CD1c-positive myeloid dendritic cell (primary cell): ENCODE results near the gene SLC48A1.

Source experiments
- DNase-seq: peaks from one replicate; pipeline ENCODE4 v3.0.0-alpha.2; 2016; ENCODE audit errors: extremely low spot score

The SLC48A1 gene

GRCh38 chr12:47757840-47758583 lies 15.0 kb upstream of the SLC48A1 start:
- peak; percentile 53 for DNase-seq

GRCh38 chr12:47758584-47758833 lies 14.5 kb upstream of the SLC48A1 start:
- no peak for DNase-seq

GRCh38 chr12:47758834-47759690 lies 14.0 kb upstream of the SLC48A1 start, which contains the start of gene RAPGEF3:
Gene RAPGEF3 (minus strand): TSS chr12:47758880. CDS start chr12:47758556, 324 bp downstream.
- DNase-seq = peak; percentile 88

- DNase-seq = no peak
These were observed 10.1 kb upstream of the SLC48A1 start for GRCh38 chr12:47762850-47763465.

- no peak for DNase-seq
These were observed 9.3 kb upstream of the SLC48A1 start for GRCh38 chr12:47763481-47764346.

GRCh38 chr12:47766502-47767215 lies 6.4 kb upstream of the SLC48A1 start:
- no peak for DNase-seq

GRCh38 chr12:47767216-47767724 lies 5.8 kb upstream of the SLC48A1 start:
- peak; percentile 63 for DNase-seq

GRCh38 chr12:47768323-47768811 lies 4.7 kb upstream of the SLC48A1 start:
- no peak for DNase-seq

- no peak for DNase-seq
These were observed 3.6 kb upstream of the SLC48A1 start for GRCh38 chr12:47769234-47770085.

- DNase-seq = peak; percentile 29
These were observed 2.8 kb upstream of the SLC48A1 start for GRCh38 chr12:47770086-47770726.

- DNase-seq = no peak
These were observed 1.7 kb upstream of the SLC48A1 start for GRCh38 chr12:47771304-47771703.

- DNase-seq = no peak
These were observed 861 bp upstream of the SLC48A1 start for GRCh38 chr12:47772094-47772660.

GRCh38 chr12:47772738-47773061 lies 338 bp upstream of the SLC48A1 start:
- DNase-seq = no peak

GRCh38 chr12:47773858-47774580 lies 981 bp downstream of the SLC48A1 start:
- DNase-seq = no peak

GRCh38 chr12:47774663-47775062 lies 1.6 kb downstream of the SLC48A1 start:
- no peak for DNase-seq

GRCh38 chr12:47775100-47775911 lies 2.3 kb downstream of the SLC48A1 start:
- DNase-seq = peak; percentile 73

GRCh38 chr12:47776471-47777143 lies 3.6 kb downstream of the SLC48A1 start:
- peak; percentile 69 for DNase-seq
